OCI-LY7 (cell line): ENCODE results near the gene APCDD1L.

Source experiments
- EZH2phosphoT487 ChIP-seq: fragments of 200-600 bp; sonication (generic); IDR thresholded peaks from 2 replicates; pipeline ENCODE4 v1.6.1; 2018; ENCODE audit warnings: low read depth, borderline replicate concordance, mild to moderate bottlenecking, mixed run types, antibody characterized with exemption, low read length, moderate library complexity, mixed read lengths
- TF ChIP-seq, protein P1 (sequence below): fragments of 200-600 bp; sonication (generic); conservative IDR thresholded peaks from 2 replicates; pipeline ENCODE4 v1.5.1; 2014; ENCODE audit warnings: mild to moderate bottlenecking, antibody characterized with exemption, low read length, moderate library complexity, mixed read lengths

- TF ChIP-seq, protein P1, sequence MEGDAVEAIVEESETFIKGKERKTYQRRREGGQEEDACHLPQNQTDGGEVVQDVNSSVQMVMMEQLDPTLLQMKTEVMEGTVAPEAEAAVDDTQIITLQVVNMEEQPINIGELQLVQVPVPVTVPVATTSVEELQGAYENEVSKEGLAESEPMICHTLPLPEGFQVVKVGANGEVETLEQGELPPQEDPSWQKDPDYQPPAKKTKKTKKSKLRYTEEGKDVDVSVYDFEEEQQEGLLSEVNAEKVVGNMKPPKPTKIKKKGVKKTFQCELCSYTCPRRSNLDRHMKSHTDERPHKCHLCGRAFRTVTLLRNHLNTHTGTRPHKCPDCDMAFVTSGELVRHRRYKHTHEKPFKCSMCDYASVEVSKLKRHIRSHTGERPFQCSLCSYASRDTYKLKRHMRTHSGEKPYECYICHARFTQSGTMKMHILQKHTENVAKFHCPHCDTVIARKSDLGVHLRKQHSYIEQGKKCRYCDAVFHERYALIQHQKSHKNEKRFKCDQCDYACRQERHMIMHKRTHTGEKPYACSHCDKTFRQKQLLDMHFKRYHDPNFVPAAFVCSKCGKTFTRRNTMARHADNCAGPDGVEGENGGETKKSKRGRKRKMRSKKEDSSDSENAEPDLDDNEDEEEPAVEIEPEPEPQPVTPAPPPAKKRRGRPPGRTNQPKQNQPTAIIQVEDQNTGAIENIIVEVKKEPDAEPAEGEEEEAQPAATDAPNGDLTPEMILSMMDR: no peak
- no peak for TF ChIP-seq EZH2phosphoT487
Observed at GRCh38 chr20:58510921-58511320, 4.3 kb downstream of the APCDD1L start.
